ENCODE results near the gene BBS4.
"Not testable (repeated sequence)": the region's sequence is repeated elsewhere in the genome, so short reads cannot be mapped to it uniquely, and the experiment has no call there.

BBS4 gene

GRCh38 chr15:72685925-72686794, at the start of gene BBS4, which contains the start of gene HIGD2B:
BBS4 (plus strand) TSS chr15:72686207; CDS start chr15:72686228, 21 bp downstream.
HIGD2B (minus strand) TSS chr15:72686182; CDS start chr15:72676374, 9,808 bp downstream.
- no peak for FAIRE-seq

GRCh38 chr15:72636519-72637282, 49.3 kb upstream of the BBS4 start:
- FAIRE-seq, result not testable (repeated sequence)

- FAIRE-seq, result not testable (repeated sequence)
Measured at GRCh38 chr15:72639759-72640483, 46.1 kb upstream of the BBS4 start.

- not testable (repeated sequence) for FAIRE-seq
Measured at GRCh38 chr15:72642271-72642670, 43.7 kb upstream of the BBS4 start.

- FAIRE-seq, result not testable (repeated sequence)
Measured at GRCh38 chr15:72648631-72649253, 37.3 kb upstream of the BBS4 start.

GRCh38 chr15:72654397-72654796, 31.6 kb upstream of the BBS4 start, which contains the start of gene GOLGA6B:
GOLGA6B (plus strand) TSS chr15:72654697; CDS start chr15:72654738, 41 bp downstream.
- FAIRE-seq, result not testable (repeated sequence)

- FAIRE-seq, result not testable (repeated sequence)
Measured at GRCh38 chr15:72656014-72656413, 30.0 kb upstream of the BBS4 start.

- not testable (repeated sequence) for FAIRE-seq
Measured at GRCh38 chr15:72661081-72661480, 24.9 kb upstream of the BBS4 start.

- FAIRE-seq, result not testable (repeated sequence)
Measured at GRCh38 chr15:72663931-72664330, 22.1 kb upstream of the BBS4 start.

- FAIRE-seq, result not testable (repeated sequence)
Measured at GRCh38 chr15:72665706-72666105, 20.3 kb upstream of the BBS4 start.

GRCh38 chr15:72669803-72670202, 16.2 kb upstream of the BBS4 start:
- not testable (repeated sequence) for FAIRE-seq

- FAIRE-seq, result not testable (repeated sequence)
Measured at GRCh38 chr15:72670656-72671352, 15.2 kb upstream of the BBS4 start.

- FAIRE-seq, result no peak
Measured at GRCh38 chr15:72671525-72671924, 14.5 kb upstream of the BBS4 start.

- FAIRE-seq, result no peak
Measured at GRCh38 chr15:72676838-72677237, 9.2 kb upstream of the BBS4 start.

- no peak for FAIRE-seq
Measured at GRCh38 chr15:72680931-72681330, 5.1 kb upstream of the BBS4 start.

- no peak for FAIRE-seq
Measured at GRCh38 chr15:72682772-72683171, 3.2 kb upstream of the BBS4 start.

- no peak for FAIRE-seq
Measured at GRCh38 chr15:72685301-72685924, 594 bp upstream of the BBS4 start.

GRCh38 chr15:72688697-72689096, 2.7 kb downstream of the BBS4 start:
- no peak for FAIRE-seq

- FAIRE-seq, result no peak
Measured at GRCh38 chr15:72690938-72691337, 4.9 kb downstream of the BBS4 start.

GRCh38 chr15:72698938-72699337, 12.9 kb downstream of the BBS4 start:
- FAIRE-seq, result no peak

GRCh38 chr15:72700076-72700475, 14.1 kb downstream of the BBS4 start:
- no peak for FAIRE-seq

Measured in A204.1 (cell line).